HG03460 (cell line): ENCODE data around the gene CD7.

Source experiments
- ATAC-seq: cut with Tn5 transposase; IDR thresholded peaks from one replicate; pipeline ENCODE4 v1.9.1; 2021; ENCODE audit not compliant: unreplicated experiment

The CD7 gene

DNA sequence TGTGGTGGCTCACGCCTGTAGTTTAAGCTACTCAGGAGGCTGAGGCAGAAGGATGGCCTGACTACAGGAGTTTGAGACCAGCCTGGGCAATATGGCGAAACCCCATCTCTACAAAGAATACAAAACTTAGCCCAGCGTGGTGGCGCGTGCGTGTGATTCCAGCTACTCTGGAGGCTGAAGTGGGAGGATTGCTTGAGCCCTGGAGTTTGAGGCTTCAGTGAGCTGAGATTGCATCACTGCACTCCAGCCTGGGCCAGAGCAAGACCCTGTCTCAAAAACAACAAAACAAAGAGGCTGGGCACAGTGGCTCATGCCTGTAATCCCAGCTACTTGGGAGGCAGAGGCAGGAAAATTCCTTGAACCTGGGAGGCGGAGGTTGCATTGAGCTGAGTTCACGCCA, 36.9 kb downstream of the CD7 start:
- no peak for ATAC-seq

DNA sequence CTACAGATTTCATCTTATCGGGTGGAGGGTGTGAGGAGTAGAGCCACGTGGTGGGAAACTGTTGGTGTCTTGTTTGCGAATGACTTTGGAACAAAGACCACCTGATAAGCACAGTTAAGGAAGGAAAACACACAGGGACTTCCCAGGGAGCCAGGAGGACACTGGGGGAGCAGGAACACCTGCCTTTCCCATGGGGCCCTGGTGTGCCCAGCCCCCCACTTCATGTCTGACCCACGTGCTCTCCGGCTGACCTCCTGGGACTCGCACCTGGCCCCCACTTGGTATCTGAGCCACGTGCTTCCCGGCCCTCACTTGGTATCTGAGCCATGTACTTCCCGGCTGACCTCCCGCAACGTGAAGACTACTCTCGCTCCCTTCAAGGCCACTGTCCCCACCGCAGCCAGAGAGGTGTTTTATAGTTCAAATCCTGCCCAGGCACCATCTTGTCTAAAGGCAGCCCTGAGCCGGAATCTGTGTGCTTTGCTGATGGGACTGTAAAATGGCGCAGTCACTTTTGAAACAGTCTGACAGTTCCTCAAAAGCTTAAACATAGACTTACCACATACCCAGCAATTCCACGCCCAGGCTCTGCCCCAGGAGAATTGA, 38.5 kb downstream of the CD7 start:
- no peak for ATAC-seq

DNA sequence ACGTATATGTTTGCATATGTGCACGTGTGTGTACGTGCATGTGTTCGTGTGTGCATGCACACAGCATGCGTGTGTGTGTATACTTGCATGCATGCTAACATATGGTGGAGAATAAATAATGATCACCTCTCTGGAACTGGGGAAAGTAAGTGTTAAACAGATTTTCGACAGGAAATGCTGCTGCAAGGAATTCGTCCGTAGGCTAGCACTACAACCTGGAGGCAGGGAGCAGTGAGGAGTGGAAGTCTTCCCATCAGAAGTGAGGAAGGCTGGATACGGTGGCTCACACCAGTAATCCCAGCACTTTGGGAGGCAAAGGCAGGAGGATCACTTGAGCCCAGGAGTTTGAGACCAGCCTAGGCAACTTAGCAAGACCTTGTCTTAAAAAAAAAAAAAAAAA, 39.1 kb downstream of the CD7 start:
- no peak for ATAC-seq

DNA sequence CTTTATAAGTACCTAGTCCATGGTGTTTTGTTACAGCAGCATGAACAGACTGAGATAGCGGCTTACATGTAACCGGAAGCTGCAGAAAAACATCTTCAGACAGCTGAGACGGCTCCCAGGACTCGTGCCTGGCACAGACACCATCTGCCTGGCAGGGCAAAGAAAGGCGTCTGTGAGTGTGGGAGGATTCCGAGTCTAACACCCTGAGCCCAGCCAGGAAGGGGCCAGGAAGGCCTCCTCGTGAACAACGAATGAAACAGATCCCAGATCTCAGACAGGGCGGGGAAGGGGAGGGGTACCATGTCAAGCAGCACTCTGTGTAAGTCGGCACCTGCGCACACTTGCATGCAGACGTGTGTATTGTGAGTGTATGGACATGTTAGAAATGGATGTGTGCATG, 39.6 kb downstream of the CD7 start:
- no peak for ATAC-seq

DNA sequence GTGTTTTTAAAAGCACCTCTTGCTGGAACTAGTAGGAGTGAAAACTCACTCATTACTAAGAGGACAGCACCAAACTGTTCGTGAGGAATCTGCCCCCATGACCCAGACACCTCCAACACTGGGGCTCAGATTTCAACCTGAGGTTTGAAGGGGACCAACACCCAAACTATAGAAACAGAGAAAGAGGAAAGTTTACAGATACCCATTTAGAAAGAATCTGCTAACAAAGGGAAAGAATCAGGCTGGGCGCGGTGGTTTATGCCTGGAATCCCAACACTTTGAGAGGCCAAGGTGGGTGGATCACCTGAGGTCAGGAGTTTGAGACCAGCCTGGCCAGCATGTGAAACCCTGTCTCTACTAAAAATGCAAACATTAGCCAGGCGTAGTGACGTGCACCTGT, 40.5 kb downstream of the CD7 start:
- ATAC-seq, result no peak

DNA sequence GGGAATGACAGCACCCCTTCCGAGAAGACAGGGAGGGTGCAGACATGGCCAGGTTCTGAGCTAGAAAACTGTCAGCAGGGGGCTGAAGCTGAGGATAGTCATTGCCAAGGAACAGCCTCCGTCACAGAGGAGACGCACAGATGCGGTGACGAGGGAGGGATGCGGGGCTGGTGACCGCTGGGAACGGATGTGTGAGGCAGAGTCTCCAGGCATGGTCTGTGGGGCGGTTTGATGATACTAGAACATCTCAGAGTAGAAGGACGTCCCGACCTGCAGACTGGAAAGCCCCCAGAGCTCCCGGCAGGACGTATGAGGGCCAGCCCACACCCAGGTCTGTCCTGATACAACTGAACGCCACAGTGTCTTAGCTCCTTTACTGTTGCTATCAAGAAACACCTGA, 42.1 kb downstream of the CD7 start:
- no peak for ATAC-seq

DNA sequence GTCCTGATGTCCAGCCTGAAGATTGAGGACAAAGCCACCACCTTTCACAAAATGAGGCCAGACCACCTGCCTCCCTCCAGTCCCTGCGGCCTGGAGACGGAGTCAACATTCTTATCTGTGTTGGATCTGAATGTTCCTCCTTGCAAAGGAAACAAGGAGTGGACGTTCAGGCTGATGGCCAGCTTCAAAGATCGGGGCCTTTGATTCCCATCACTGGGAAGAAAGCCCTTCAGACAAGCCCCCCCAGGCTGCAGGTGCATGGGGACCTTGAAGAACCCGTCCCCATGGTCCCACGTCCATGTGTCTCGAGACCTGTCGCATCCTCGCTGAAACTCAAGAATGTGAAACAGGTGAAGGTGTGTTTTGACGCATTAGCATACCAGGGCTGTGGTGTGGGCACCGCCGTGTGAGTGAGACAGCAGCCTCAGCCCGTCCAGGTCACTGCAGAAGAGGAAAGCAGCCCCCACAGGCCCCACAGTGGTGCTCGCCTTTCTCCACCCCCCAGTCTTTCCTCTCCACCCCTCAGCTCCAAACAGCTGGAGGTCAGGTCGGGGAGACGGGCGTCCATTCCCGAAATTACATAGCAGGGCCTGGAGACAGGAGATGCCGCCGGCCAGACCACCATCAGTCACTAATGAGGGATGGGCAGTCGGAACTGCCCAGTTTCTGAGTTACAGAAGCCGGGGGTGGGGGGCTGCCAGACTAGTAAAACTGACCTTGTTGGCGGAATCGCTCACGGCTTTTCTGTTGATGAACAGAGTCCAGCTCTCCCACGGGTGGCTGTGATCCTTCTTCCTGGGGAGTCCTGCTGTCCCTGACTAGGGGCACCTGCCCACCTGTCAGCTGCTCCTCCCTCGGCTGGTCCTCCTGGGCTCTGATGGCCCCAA, 43.0 kb downstream of the CD7 start:
- ATAC-seq, result no peak

DNA sequence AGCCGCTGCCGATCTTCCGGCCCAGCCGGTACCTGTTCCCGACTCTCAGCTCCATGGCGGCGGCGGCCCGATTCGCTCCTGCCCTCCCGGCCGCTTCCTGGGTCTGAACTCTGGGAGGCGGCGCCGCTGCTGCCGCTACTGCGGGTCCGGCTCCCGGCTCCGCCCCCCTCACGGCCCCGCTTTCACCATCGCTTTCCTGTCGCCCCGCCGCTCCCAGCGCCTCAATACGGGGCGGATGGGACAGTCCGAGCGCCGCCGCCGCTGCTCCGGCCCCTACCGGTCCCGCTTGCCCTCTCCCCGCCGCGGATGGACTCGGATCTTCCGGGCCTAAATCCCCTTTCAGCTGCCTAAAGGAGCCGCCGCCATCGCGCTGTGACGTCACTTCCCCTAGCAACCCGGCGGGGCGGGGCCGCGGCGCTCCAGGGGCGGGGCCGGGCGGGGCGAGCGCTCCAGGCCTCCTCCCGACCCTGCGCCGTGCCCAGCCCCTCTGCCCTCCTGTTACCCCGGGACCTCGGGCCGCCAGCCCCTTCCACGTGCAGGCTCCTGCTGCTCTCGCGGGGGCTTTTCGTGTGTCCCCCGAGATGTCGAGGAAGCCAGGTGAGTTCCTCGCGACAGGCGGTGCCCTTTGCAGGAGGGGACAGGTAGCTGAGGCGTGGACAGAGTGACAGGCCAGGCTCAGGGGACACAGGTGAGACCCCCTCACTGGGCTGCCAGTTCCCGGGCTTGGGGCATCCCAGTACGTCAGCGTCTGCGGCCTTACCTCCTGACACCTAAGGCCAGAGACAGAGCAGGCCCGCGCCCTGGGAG, 43.9 kb downstream of the CD7 start, which contains the start of gene CSNK1D:
Gene CSNK1D (minus strand): TSS at position 374 of the 807 bp plus-strand sequence. CDS start 319 bp downstream, at position 55.
- peak; percentile 60 for ATAC-seq

DNA sequence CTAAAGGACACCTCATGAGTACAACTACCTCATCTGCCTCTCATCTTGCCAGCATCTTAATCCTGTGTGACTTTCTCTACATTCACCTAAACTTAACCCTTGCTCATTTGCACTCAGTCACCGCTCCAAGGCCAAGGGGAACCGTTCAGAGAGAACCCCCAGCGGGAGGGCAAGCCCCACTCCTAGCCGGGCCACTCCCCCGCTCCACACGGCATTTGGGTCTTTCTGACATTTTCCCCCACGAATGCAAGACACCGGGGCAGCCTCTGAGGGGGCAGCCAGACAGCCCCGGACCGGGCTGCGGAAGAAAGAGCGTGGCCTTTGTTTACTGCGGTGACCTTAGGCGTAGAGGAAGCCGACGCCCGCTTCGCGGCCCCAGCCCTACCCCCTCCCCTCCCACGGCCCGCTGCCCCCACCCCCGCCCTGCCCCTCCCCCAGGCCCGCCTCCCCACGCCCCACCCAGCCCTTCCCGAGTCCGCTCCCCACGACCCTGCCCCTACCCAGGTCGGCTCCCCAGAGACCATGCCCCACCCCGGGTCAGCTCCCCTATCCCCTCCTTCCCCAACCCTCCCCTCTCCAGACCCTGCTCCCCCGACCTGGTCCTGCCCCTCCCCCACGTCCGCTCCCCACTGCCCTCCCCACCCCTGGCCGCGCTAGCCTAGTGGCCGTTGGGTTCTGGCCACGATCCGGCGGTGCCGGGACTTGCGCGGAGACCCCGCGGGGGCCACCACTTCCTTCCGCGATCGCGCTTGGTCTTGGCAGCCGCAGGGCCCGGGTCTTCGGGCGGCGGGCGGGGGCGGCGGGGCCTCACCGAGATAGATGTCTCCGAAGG, 44.7 kb downstream of the CD7 start:
- ATAC-seq, result no peak

DNA sequence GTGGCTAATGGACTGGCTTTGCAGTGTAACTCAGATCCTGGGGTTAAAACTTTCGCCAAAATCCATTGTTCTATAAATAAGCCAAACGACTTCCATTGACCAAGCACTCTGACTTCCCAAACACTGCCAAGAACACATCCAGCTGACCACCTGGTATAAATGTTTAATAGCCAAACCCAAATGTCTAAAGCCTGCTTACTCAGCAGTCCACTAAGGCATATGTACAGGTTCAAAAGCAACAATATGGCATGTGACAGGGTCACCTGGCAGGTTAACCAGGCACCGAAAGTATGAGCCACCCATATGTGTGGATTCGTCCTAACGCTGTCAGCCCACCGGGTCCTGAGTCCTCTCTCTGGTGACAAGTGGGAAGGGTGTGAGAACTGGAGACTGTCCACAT, 46.0 kb downstream of the CD7 start:
- ATAC-seq, result no peak

DNA sequence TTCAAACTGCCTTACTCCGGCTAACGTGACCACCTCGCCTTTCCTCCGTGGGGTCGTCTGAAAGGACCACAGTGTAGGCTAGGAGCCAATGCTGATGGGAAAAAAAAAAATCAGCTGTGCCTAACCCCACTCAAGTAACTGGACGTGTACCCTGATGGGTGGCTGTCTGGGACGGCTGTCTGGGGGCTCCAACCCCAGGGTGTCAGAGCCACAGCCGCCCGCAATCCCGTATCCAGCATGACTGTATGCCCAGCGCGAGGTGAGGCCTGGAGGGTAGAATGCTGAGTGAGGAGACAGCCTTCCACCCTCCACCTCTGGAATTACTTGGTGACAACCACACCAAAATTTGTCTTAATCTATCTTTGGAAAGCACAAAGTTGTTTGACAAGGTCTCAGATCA, 46.8 kb downstream of the CD7 start:
- ATAC-seq, result no peak

DNA sequence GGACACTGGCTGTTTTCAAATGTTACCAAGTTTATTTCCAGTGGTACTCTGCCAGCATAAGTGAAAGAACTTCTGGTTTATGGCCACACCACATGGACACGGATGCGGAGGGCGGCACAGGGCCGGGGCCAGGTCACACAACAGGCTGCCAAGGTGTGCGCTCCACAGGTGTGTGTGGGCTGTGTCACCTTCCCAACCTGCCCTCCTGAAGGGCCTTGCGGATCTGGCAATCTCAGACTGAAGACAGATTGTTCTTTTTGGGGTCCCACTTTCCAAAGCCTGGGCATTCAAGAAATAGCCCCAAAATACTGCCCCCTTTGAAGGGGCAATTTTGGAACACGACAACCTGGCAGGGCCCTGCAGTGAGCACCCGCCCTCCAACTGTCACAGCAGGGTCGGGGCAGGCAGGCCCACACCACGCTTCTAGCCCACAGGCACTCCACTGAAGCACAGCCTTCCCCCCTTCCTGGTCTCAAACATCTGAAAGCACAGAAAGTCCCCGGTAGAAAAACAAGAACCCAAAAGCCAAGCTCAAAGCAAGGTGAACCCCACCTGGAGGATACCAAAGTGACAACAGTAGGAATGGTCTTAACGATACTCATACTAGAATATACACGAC, 47.4 kb downstream of the CD7 start:
- no peak for ATAC-seq

DNA sequence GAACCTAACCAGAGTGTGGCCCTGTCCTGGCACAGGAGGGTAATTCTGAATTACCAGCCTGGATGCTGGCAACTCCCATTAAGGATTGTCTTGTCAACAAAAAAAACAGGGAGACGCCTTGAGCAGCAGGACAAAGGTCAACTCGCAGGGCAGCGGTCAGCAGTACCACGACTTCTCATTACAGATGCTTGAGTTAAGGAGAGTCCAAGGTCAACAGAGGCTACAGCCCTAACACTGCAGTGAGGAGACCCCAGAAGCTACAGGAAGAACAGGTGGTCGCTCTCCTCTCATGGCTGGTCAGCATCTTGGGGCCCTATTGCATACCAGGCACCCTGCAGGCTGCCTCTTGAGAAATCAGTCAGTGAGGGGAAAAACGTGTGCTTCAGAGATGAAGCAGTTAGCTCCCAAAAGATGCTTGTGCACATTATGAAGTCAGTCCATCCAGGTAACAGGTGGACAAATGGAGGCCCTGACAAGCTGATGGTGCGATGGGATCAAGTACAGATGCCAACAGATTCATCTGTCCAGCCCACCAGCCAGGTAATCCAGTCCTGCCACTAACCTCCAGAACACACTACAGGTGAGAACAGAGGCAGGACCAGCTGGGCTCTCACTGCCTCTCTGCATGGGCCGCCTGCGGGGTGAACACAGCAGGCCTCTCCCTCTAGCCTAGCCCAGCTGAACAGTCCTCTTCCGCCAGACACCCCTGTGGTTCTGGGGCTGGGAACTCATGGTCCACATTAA, 48.1 kb downstream of the CD7 start:
- ATAC-seq, result no peak

DNA sequence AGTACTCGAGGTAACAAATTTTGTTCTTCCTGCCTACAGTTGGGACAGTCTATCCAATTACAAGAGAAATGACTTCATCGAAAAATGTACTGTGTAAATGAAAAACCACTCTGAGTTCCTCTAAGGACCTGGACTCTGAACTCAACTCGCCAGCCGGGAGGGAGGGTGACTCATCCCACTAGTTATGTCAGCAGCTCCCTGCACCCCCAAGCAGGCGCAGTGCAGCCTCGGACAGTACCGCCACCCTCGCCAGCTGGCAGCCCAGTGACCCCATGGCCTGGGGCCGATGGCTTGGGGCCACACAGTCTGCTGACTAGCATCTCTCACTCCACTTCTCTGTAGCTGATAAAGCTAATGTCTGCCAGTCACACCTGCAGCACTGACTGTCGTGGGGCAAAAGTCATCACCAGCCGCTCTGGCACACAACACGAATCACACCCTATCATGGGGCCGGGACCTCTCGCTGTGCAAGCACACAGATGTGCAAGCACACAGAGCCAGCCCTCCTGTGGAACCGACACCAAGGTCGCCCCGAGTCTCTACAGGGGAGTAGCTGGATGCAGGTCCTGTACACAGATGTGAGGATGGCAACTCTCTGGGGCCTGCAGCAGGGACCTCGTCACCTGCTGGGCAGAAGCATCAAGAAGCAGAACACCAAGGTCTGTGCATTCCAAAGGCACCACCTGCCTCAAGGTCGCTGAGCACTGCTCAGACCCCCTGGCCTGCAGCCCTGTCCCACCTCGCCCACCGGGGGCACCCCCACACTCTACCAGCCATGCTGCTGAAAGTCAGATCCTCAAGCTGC, 49.6 kb downstream of the CD7 start:
- ATAC-seq, result no peak

DNA sequence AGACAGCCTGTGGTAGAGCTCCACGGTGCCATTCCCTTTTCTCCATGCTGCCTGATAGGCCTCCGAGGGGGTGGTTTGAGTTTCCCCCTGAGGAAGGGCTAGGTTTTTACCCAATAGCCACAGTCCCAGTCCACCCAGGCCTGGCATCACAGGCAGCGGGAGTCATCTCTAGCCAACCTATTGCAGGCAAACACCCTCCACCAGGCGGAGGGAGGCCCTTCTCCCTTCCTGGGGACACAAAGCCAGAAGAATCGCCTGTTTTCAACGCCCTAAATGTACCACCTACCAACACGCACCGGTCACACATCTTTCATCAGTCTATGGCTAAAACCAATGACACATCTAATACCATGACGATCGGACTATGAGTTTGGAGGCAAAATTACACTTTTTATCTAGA, 51.3 kb downstream of the CD7 start:
- no peak for ATAC-seq
